Activated naive CD8-positive, alpha-beta T cell treated with anti-CD3 and anti-CD28 coated beads for 36 hours (primary cell): ENCODE results near the gene DCAF11. TPM values are rescaled to one million over a fixed set of nuclear protein-coding genes. Genes with fewer than 3 reads are reported as not detected.
"Not testable (repeated sequence)": the region's sequence is repeated elsewhere in the genome, so short reads cannot be mapped to it uniquely, and the experiment has no call there.

ENCODE experiments used
- DNase-seq: peaks from one replicate; pipeline ENCODE4 v3.0.0; 2021
- H3K27ac Mint-ChIP-seq: one replicate; pipeline ENCODE4 v1.8.0; 2022; ENCODE audit warnings: mild to moderate bottlenecking, moderate library complexity, mixed read lengths
- H3K27me3 Mint-ChIP-seq: one replicate; pipeline ENCODE4 v1.8.0; 2022; ENCODE audit warnings: mild to moderate bottlenecking, mixed read lengths
- H3K36me3 Mint-ChIP-seq: one replicate; pipeline ENCODE4 v1.8.0; 2021; ENCODE audit warnings: mild to moderate bottlenecking, mixed read lengths
- H3K4me1 Mint-ChIP-seq: one replicate; pipeline ENCODE4 v1.8.0; 2021; ENCODE audit warnings: mixed read lengths
- H3K4me3 Mint-ChIP-seq: one replicate; pipeline ENCODE4 v1.8.0; 2022; ENCODE audit warnings: mild to moderate bottlenecking, moderate library complexity, mixed read lengths
- H3K9me3 Mint-ChIP-seq: one replicate; pipeline ENCODE4 v1.8.0; 2022; ENCODE audit warnings: mixed read lengths
- total RNA-seq, 2 experiments: library from RNA; stranded (reverse); gene quantifications; one replicate each; pipeline ENCODE4 v1.2.3, GENCODE V29; 2021

The DCAF11 gene
- total RNA-seq, 2 experiments from 2014 or later: 56.0 to 56.7 TPM

- Mint-ChIP-seq H3K27ac (peak overlapping the region; percentile 28), H3K36me3 (peaks cover 58% of the 10 kb centered on the region), H3K4me1 (peaks cover 15% of the 10 kb centered on the region), H3K4me3 (no peak overlapping the region), H3K27me3 (no peaks in the 10 kb centered on the region), H3K9me3 (no peaks in the 10 kb centered on the region)
- no peak for DNase-seq
Observed at GRCh38 chr14:24098927-24099813, 15.4 kb upstream of the DCAF11 start.

DNA sequence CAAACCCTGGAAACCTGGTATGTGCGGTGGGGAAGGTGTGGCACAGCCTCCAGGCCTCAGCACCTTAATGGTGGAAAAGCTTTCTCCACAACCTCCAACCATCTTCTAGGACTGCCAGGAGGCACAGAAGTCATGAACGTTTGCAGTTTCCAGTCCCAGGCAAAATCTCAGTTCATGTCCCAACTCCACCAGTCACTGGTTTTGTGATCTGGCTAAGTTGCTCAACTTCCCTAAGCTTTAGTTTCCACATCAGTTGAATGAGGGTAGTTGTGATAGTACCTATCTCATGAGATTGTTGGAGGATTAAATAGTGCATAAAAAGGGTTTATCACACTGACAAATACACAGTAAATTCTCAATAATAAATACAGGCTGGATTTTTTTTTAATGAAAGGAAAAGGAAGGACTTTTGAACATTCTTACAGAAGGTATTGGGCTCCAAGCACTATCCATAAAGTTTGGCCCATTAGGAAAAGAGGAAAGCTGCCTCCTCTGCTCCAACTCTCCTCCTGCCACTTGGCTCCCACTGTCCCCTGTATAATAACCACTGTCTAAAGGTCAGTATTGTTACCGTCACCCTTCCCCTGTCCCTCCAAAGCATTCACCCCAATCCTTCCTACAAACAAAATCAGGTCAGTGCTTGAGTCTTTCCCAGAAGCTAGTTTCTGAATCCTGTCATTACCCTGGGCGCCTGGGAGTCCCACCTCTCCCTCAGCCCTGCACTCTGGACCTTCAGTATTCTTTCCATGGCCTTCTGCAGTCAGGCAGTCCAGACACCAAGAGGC is 14.2 kb upstream of the DCAF11 start:
- Mint-ChIP-seq H3K4me3 (no peak overlapping the region), H3K27me3 (no peaks in the 10 kb centered on the region), H3K4me1 (peaks cover 13% of the 10 kb centered on the region), H3K36me3 (peaks cover 61% of the 10 kb centered on the region), H3K27ac (no peak overlapping the region), H3K9me3 (no peaks in the 10 kb centered on the region)
- DNase-seq: no peak

DNA sequence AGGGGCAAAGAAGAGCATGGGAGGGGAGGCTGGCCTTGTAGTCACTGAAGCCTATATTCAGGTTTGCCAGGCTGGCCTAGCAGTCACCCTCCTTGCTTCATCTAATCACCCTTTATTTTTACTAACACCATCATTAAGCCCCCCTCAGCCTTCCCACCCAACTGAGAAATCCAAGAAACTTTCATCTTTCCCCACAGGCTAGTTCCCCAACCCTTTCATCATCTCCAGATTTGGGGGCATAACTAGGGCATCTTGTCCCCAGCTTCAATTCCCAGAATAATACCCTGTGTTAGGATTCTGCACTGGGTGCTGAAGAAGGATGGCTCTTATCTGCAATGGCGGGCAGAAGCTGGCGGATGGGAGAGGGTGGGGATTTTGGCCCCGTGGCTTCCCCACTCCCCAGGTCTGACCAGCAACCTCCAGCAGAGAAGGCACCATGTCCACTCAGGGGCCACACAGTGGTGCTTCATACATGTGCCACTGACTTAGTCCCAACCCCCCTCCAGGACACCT is 13.5 kb upstream of the DCAF11 start:
- no peaks in the 10 kb centered on the region for H3K9me3 Mint-ChIP-seq
- peaks cover 12% of the 10 kb centered on the region for H3K4me1 Mint-ChIP-seq
- H3K27ac Mint-ChIP-seq: no peak overlapping the region

DNA sequence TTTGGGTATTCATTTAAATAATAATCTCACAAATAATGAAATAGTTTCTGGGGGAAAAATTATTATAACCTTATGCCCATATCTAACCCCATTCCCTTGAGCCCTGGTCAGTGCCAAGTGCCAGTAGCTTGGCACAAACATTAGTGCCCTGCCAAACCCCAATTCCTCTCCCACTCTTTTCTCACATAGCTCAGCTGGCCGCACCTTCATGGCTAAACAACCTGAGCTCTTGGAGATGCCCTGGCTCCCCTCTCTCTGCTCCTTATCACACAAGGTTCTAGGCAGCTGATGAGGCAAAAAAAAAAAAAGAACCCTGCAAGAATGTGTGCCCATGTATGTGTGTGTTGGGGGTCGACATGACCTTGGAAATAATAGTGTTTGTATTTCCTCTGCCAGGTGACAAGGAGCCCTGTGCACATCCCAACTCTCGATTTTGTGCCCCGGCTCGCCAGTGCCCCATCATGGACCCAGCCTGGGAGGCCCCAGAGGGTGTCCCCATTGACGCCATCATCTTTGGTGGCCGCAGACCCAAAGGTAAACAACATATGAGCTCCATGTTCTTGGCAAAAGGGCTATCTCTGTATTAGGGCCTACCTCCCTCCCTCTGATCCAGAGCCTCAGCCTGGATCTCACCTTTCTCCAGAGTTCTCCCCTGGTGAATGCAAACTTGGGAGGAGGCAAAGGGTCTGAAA is 12.1 kb upstream of the DCAF11 start:
- Mint-ChIP-seq H3K27ac (peak overlapping the region; percentile 3), H3K9me3 (no peaks in the 10 kb centered on the region), H3K4me3 (no peak overlapping the region), H3K4me1 (peaks cover 9% of the 10 kb centered on the region), H3K27me3 (no peaks in the 10 kb centered on the region), H3K36me3 (peaks cover 49% of the 10 kb centered on the region)
- DNase-seq: no peak

More for the DNA sequence above, 13.5 kb upstream of the DCAF11 start:
- Mint-ChIP-seq H3K27me3 (no peaks in the 10 kb centered on the region), H3K36me3 (peaks cover 57% of the 10 kb centered on the region), H3K4me3 (no peak overlapping the region)
- DNase-seq: no peak

DNA sequence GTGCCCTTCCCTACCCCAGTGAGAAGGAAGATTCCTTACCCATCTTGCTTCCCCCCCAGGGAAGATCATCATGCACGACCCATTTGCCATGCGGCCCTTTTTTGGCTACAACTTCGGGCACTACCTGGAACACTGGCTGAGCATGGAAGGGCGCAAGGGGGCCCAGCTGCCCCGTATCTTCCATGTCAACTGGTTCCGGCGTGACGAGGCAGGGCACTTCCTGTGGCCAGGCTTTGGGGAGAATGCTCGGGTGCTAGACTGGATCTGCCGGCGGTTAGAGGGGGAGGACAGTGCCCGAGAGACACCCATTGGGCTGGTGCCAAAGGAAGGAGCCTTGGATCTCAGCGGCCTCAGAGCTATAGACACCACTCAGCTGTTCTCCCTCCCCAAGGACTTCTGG is 11.1 kb upstream of the DCAF11 start:
- H3K4me3 Mint-ChIP-seq: no peak overlapping the region
- no peaks in the 10 kb centered on the region for H3K9me3 Mint-ChIP-seq
- H3K4me1 Mint-ChIP-seq: peaks cover 11% of the 10 kb centered on the region
- H3K27me3 Mint-ChIP-seq: no peaks in the 10 kb centered on the region
- no peak for DNase-seq
- H3K27ac Mint-ChIP-seq: no peak overlapping the region
- peaks cover 45% of the 10 kb centered on the region for H3K36me3 Mint-ChIP-seq

- H3K27ac Mint-ChIP-seq: peak overlapping the region; percentile 48
- peaks cover 19% of the 10 kb centered on the region for H3K4me1 Mint-ChIP-seq
- H3K9me3 Mint-ChIP-seq, H3K4me3 Mint-ChIP-seq, DNase-seq, H3K27me3 Mint-ChIP-seq: not testable (repeated sequence)
- H3K36me3 Mint-ChIP-seq: peaks cover 32% of the 10 kb centered on the region
Observed at GRCh38 chr14:24105609-24106239, 8.9 kb upstream of the DCAF11 start.

- H3K36me3 Mint-ChIP-seq: peaks cover 32% of the 10 kb centered on the region
- DNase-seq: no peak
- H3K27me3 Mint-ChIP-seq: no peaks in the 10 kb centered on the region
- H3K9me3 Mint-ChIP-seq: no peaks in the 10 kb centered on the region
- H3K4me1 Mint-ChIP-seq: peaks cover 19% of the 10 kb centered on the region
- H3K27ac Mint-ChIP-seq: no peak overlapping the region
- no peak overlapping the region for H3K4me3 Mint-ChIP-seq
Observed at GRCh38 chr14:24106672-24107271, 7.8 kb upstream of the DCAF11 start.

DNA sequence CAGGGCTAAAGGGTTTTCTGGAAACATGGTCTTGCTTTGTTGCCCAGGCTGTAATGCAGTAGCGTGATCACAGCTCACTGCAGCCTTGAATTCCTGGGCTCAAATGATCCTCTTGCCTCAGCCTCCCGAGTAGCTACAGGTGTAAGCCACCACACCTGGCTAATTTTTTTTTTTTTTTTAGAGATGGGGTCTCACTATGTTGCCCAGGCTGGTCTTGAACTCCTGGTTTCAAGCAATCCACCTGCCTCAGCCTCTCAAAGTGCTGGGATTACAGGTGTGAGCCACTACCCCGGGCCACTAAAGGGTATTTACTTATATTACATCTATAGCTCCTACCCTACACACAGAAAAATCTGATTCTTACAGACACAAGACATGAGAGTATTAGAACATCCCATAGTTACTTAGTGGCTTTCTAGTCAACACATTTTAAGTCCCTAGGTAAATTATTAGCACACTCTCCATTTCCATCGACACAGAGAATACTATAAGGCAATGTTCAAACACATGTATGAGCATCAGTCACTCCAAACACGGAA is 6.2 kb upstream of the DCAF11 start:
- Mint-ChIP-seq H3K4me1 (peaks cover 19% of the 10 kb centered on the region), H3K36me3 (peaks cover 22% of the 10 kb centered on the region), H3K27ac (peak overlapping the region; percentile 92)

DNA sequence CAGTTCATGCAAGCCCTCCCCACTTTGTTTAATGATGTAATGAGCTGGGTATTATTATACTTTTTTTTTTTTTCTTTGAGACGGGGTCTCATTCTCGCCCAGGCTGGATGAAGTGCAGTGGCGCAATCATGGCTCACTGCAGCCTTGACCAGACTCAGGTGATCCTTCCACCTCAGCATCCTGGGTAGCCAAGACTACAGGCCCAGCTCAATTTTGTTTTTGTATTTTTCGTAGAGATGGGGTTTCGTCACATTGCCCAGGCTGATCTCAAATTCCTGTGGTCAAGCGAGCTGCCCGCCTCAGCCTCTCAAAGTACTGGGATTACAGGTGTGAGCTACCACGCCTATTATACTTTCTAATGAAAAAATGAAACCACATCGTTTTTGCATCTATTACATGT is 4.5 kb upstream of the DCAF11 start:
- no peak for DNase-seq
- no peak overlapping the region for H3K27ac Mint-ChIP-seq

More for the DNA sequence above, 6.2 kb upstream of the DCAF11 start:
- no peak for DNase-seq
- H3K27me3 Mint-ChIP-seq: no peaks in the 10 kb centered on the region
- no peaks in the 10 kb centered on the region for H3K9me3 Mint-ChIP-seq
- no peak overlapping the region for H3K4me3 Mint-ChIP-seq

DNA sequence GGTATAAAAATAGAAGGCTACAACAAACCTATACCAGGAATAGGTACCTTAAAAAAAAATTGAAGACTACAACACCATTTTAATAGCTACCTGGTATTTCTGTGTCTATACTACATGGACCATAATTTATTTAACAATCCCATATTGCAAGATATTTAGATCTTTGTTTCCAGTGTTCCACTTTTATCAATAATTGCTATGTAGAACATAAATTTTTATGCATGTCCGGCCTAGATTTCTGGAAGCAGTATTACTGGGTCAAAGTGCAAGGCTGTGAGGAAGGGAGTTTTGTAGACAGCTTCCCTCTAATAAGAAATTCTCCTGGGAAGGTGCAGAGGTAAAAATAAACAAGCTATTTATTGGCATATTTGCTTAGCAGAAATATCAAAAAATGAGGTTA is 4.1 kb upstream of the DCAF11 start:
- H3K36me3 Mint-ChIP-seq: peaks cover 7% of the 10 kb centered on the region
- DNase-seq: no peak

More for the DNA sequence above, 4.5 kb upstream of the DCAF11 start:
- Mint-ChIP-seq H3K4me3 (no peak overlapping the region), H3K27me3 (no peaks in the 10 kb centered on the region), H3K9me3 (no peaks in the 10 kb centered on the region), H3K4me1 (peaks cover 19% of the 10 kb centered on the region), H3K36me3 (peaks cover 7% of the 10 kb centered on the region)

GRCh38 chr14:24113379-24113800 is 1.2 kb upstream of the DCAF11 start:
- H3K27ac Mint-ChIP-seq: peak overlapping the region; percentile 99
- peaks cover 28% of the 10 kb centered on the region for H3K4me1 Mint-ChIP-seq
- peaks cover 12% of the 10 kb centered on the region for H3K36me3 Mint-ChIP-seq
- H3K27me3 Mint-ChIP-seq: no peaks in the 10 kb centered on the region
- no peak for DNase-seq
- H3K9me3 Mint-ChIP-seq: no peaks in the 10 kb centered on the region
- H3K4me3 Mint-ChIP-seq: peak overlapping the region; percentile 95

More for the DNA sequence above, 4.1 kb upstream of the DCAF11 start:
- Mint-ChIP-seq H3K4me1 (peaks cover 22% of the 10 kb centered on the region), H3K27ac (peak overlapping the region; percentile 25), H3K27me3 (no peaks in the 10 kb centered on the region), H3K9me3 (no peaks in the 10 kb centered on the region), H3K4me3 (no peak overlapping the region)

GRCh38 chr14:24113801-24114531 is 611 bp upstream of the DCAF11 start:
- Mint-ChIP-seq H3K4me1 (peaks cover 22% of the 10 kb centered on the region), H3K36me3 (peaks cover 17% of the 10 kb centered on the region), H3K27me3 (no peaks in the 10 kb centered on the region), H3K4me3 (peak overlapping the region; percentile 95), H3K9me3 (no peaks in the 10 kb centered on the region), H3K27ac (peak overlapping the region; percentile 99)
- peak; percentile 87 for DNase-seq

DNA sequence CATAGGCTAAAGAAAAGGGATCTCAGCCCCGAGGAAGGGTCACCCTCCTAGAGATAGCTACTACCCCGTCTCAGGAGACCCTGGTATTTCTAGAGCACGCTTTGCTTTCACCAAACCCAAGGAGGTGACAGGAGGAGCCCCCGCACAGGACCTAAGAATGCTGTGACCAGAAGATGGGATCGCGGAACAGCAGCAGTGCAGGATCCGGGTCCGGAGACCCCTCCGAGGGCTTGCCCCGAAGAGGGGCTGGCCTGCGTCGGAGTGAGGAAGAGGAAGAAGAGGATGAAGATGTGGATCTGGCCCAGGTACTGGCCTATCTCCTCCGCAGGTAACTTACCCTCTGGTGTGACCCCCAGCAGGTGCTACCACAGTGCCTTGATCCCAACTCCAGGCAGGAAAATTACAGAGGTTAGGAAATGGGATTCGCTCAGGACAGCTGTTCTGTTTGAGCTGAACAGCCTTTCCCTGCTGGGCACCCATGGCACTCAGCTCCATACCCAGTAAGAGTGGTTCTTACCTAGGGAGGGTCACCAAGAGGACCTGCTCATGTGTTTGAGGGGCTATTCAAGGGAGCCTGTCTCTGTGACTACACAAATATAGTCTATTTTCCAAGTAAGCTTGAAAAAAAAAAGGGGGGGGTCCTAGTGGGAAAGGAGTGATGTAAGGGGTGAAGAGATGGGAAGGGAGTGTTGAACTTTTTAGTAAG is 998 bp downstream of the DCAF11 start:
- peaks cover 21% of the 10 kb centered on the region for H3K4me1 Mint-ChIP-seq
- peak overlapping the region; percentile 95 for H3K4me3 Mint-ChIP-seq
- DNase-seq: no peak
- H3K9me3 Mint-ChIP-seq: no peaks in the 10 kb centered on the region
- H3K27me3 Mint-ChIP-seq: no peaks in the 10 kb centered on the region
- peak overlapping the region; percentile 99 for H3K27ac Mint-ChIP-seq
- H3K36me3 Mint-ChIP-seq: peaks cover 17% of the 10 kb centered on the region
